Endothelial cell of umbilical vein (primary cell): ENCODE measurements around the gene XPO5.

Source experiments
- CTCF ChIP-seq, 2 donors: IDR thresholded peaks; 1 replicate in 1 of 2; 2 replicates in 1 of 2; pipeline ENCODE4 v1.5.1; 2011; ENCODE audit warnings: low read length in 2 of 2, mild to moderate bottlenecking in 2 of 2, moderate library complexity in 2 of 2, control low read depth in 1 of 2, inconsistent platforms in 1 of 2, low read depth in 1 of 2; ENCODE audit not compliant: insufficient read depth in 1 of 2; ENCODE audit errors: extremely low read depth in 1 of 2
- EZH2 ChIP-seq: IDR thresholded peaks from 2 replicates; pipeline ENCODE4 v1.6.1; 2012; ENCODE audit warnings: borderline replicate concordance, low read depth, mild to moderate bottlenecking, moderate library complexity, low read length, inconsistent platforms; ENCODE audit not compliant: severe bottlenecking
- POLR2A ChIP-seq: IDR thresholded peaks from 2 replicates; pipeline ENCODE4 v1.6.1; 2012; ENCODE audit warnings: low read depth, mild to moderate bottlenecking, control low read depth, low read length
- POLR2AphosphoS5 ChIP-seq: IDR thresholded peaks from 2 replicates; pipeline ENCODE4 v1.6.1; 2012; ENCODE audit warnings: low read depth, mild to moderate bottlenecking, control low read depth, low read length, moderate library complexity; ENCODE audit not compliant: insufficient read depth

DNA sequence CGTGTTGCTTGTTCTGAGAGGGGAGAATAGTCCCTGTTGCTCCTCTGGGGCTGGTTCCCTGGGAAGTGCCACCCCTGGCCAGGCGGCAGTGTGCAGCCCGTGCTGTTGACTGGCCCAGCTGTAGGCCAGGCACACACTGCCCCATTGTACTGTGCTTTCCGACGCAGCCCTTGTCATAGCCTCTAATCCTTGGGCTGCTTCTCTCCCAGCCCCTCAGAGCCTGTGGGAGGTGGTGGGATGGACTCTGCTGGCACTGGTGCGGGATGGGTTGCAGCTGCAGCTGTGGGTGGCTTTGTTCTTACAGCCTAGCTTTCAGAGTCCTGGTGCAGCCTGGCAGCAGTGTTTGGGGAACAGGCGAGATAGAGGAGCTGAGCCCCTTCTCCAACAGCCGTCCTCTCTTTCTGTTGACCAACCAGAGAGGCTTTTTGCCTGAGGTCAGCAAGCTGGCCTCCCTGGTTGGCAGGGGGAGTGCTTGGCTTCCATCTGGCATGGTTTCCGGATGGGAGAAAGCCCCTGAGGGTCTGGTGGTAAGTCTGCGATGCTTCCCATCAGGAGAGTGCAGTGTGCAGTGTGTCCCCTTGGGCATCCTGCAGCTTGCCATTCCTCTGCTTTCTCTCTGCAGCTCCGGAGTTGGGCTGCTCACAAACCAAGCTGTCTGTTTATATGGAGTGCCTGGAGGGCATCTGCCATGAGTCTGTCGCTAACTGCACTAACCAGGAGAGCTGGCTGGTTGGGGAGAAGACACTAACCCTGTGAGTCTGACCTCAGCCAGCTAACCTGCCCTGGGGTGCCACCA lies 86.4 kb downstream of the XPO5 start:
- TF ChIP-seq CTCF (IDR thresholded peaks at IDR 0.05; ENCODE audit: extremely low read depth in 1 of 2, insufficient read depth in 1 of 2, low read depth in 1 of 2, low read length in 2 of 2): no peak
- no peak for TF ChIP-seq POLR2A
- no peak for TF ChIP-seq EZH2
- no peak for TF ChIP-seq POLR2AphosphoS5
